Sciatic nerve (tissue), 2 donors: ENCODE data around the gene CD28. TPM values are rescaled to one million over a fixed set of nuclear protein-coding genes. Genes with fewer than 3 reads are reported as not detected.
A peak's percentile ranks its signal among the peaks of the same experiment; 100 is the strongest.
"Not testable (repeated sequence)": the region's sequence is repeated elsewhere in the genome, so short reads cannot be mapped to it uniquely, and the experiment has no call there.

Source experiments
- ATAC-seq: fragments of 200-7000 bp; cut with Tn5 transposase; one replicate; pipeline ENCODE4 v1.9.1; 2020; ENCODE audit warnings: mild to moderate bottlenecking, moderate library complexity
- DNase-seq: peaks from one replicate; pipeline ENCODE4 v3.0.0-alpha.2; 2020; ENCODE audit warnings: low spot score
- intact Hi-C: fragments of 100-400 bp; cut with DNase I; formaldehyde crosslinking; loops from one replicate; pipeline ENCODE4 v1.14.2; 2022
- total RNA-seq: library from RNA; stranded (reverse); fragmentation: NEBNext Ultra II Directional; extraction: Animal tissue kit (Norgen Biotek cat#: 25700); gene quantifications from one replicate; pipeline ENCODE4 v1.2.1, GENCODE V29; 2021
- donor health status: DM: no; HTN: no; CAD: no.
- donor health status: DM: no; HTN: no; CAD: no.

The CD28 gene
- total RNA-seq, 1 donor from 2014 or later, result 3.4 TPM

DNA sequence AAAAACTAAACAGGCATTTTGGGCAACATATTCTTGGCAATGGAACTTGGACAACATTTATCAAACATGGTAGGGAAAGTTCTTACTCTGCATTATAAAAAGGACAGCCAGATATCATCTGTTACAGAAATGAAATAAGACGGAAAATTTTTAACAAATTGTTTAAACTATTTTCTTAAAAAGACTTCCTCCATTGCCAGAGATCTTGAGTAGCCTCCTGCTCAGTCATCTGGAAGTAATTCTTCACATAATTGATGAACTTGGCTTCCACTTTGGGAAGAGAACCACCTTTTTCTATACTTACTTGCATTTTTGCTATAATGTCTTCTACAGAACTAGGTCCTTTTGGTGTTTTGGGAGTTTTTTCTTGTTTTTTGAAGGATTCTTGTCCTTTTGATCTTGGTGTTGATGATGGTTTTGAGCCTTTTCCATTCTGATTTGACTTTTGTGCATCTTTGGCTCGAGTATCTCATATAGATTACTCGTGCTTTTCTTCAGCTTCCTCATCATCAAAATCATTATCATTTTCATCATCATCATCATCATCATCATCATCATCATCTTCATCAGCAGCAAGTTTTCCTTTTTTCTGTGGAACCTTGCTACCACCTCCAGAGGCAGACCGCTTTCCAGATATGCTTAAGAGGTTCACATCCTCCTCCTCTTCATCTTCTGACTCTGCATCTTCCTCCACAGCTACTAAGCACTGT, 66.2 kb downstream of the CD28 start:
- intact Hi-C loops, result no loop called here
- ATAC-seq, result no peak
- no peak for DNase-seq

DNA sequence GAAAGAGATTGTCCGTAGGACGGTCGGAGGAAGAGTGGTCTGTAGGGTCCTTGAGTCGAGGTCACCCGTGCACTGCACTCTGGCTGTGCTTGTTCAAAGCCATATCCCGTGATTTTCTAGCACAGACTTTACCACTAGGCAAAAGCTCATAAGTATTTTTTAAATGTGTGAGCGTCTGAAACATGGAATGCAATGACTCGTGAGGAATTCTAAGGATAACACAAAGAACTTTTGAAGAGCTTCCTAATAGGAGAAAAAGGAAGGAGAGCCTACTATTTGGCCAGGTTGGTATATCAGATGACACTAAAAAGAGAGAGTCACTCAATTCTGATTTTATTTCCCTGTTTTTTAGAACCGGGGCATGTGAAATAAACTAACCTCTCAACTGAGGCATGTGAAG, 68.3 kb downstream of the CD28 start:
- DNase-seq, result no peak
- no peak for ATAC-seq
- intact Hi-C loops, result no loop called here

DNA sequence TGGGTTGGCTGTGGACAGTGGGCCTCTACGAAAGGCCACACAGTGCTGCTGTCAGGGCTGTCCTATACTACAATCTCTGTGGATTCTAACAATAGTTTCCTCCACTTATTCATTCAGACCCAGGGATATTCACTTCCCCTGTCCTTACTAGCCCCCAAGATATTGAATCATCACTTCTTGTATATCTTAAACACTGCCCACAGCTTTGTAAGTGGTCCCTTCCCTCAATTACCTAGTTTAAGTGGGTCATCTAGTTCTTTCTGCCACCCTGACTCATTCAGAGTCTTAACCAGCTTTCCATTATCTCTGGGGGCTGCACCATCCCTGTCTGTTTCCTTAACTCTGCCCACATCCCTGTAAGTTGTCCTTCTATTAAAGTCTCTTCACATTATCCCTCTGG, 69.2 kb downstream of the CD28 start:
- no peak for DNase-seq
- ATAC-seq, result no peak
- intact Hi-C loops, result no loop called here

DNA sequence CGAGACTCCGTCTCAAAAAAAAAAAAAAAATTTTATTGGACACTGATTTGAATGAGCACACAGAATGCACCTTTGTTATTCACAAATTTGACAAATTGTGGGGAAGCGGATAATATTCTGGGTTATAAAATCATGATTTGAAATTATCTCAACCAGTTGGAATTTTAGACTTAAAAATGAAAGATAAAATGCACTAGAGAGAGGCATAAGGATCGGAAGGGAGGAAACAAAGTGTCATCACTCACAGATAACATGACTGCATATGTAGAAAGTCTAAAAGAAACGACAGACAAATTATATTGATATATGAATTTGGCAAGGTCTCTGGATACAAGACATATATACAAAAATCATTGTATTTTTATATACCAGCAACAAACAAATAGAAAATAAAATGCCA, 70.6 kb downstream of the CD28 start:
- intact Hi-C loops, result no loop called here
- DNase-seq, result no peak
- no peak for ATAC-seq

DNA sequence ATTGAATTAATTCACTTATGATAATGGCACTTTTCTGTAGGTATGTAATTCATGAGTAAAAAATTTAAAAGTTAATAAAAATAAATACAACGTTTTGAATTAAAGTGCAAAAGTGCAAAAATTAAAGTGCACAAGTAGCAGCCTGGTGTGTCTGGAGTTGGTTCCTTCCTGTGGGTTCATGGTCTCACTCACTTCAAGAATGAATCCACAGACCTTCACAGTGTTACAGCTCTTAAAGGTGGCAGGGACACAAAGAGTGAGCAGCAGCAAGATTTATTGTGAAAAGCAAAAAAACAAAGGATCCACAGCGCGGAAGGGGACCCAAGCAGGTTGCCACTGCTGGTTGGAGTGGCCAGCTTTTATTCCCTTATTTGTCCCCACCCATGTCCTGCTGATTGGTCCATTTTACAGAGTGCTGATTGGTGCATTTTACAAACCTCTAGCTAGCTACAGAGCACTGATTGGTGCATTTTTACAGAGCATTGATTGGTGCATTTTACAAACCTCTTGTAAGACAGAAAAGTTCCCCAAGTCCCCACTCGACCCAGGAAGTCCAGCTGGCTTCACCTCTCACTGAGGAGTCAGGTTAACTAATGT, 73.1 kb downstream of the CD28 start:
- intact Hi-C loops, DNase-seq, ATAC-seq: not testable (repeated sequence)

DNA sequence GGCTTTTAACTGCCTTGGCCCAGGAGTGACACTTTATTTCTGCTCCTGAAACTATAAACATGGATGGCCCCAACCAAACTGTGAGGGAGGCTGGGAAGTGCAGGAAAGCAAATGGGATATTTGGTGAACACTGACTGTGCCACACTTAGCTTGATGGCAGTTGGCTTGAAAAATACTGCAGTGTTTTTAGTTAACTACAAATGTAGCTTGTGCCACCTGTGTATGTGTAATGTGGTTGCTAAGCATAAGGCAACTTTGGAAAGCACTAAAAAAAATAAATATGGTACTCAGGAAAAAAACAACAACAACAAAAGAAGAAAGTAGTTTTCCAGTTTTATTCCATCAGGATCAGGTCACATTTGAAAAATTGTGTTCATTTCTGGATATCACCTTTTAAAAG, 73.8 kb downstream of the CD28 start:
- no peak for DNase-seq
- intact Hi-C loops, result no loop called here
- no peak for ATAC-seq

DNA sequence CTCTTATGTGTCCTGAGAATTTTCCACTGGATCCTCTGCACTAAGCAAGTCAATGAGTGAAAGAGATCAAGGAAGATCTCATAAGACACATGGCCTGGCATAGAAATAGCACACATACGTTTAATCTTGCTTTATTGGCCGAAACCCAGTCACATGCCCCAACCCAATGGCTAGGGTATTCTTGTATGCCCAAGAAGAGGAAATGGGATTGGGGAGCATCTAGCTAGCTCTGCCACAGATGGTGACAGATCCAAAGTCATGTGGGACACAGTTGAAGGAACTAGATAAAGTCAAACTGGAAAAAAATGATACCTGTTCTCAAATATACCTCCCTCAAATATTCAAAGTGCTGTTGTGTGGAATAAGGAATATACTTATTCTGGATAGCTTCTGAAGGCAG, 74.7 kb downstream of the CD28 start:
- DNase-seq (no peak), ATAC-seq (no peak)
- intact Hi-C loops, result no loop called here

DNA sequence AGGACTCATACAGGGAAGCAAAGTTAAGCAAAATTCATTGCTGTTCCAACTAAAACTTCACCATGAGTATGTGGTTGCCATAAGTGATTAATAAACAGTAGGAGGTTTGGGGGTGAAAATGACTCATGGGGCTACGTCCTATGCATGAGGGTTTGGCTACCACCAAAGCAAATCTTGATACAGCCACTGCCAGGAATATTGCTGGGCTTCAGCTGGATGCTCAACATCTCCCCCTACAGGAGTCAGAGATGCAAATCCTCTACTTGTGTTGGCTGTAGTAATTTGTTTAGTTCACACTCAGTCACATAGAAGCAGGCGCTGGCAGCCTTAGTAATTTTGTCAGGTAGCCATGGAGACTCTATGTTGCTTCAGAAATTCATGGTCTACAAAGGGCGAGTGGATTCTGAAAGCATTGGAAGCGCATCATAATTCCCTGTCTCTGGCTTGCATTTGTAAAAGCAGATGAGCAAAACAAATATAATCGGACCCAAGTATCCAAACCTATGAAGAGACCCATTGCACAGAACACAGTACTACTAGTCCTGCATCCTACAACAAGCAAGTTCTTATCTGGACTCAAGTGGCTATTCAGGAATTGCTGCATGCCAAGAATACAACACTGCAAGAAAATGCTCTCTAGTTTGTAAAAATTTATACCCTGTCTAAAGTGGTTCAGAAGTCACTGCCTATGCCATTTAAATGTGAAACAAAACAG, 76.0 kb downstream of the CD28 start:
- intact Hi-C loops, result no loop called here
- DNase-seq, result no peak
- peak; percentile 47 for ATAC-seq

DNA sequence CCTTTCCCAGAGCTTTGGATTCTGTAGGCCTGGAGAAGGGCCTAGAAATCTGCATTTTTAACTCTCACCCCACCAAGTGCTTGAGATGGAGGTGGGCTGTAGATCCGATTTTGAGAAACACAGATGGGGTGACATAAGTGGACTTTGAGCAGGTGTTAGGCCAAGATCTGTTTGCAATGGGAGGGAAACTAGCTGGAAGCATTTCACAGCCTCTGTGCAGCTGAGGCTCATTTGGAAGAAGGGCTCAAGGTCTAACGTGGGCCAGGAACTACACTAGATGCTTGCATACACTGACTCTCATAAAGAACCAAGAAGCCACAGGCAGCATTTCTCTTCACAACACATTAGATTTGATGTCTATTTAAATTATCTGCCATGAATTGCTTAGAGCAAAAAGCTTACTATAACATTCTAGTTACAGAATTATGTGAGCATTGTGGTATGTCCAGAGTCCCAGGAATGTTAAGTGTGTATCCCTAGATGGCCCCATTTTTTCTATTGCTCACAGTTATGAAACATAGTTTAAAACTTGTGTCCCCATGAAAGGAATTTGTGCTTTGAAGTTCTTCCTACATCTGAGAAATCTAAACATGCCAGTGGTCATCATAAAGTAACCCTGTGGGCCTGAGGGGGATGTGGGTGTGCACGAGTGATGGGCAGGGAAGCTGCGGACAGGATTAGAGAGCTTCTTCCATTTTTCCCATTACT, 77.2 kb downstream of the CD28 start:
- DNase-seq, result no peak
- intact Hi-C loops, result no loop called here
- no peak for ATAC-seq

DNA sequence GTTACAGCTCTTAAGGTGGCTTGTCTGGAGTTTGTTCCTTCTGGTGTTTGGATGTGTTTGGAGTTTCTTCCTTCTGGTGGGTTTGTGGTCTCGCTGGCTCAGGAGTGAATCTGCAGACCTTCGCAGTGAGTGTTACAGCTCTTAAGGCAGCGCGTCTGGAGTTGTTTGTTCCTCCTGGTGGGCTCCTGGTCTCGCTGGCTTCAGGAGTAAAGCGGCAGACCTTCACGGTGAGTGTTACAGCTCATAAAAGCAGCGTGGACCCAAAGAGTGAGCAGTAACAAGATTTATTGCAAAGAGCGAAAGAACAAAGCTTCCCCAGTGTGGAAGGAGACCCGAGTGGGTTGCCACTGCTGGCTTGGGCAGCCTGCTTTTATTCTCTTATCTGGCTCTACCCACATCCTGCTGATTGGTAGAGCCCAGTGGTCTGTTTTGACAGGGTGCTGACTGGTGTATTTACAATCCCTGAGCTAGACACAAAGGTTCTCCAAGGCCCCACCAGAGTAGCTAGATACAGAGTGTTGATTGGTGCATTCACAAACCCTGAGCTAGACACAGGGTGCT, 78.4 kb downstream of the CD28 start:
- DNase-seq, ATAC-seq, intact Hi-C loops: not testable (repeated sequence)

DNA sequence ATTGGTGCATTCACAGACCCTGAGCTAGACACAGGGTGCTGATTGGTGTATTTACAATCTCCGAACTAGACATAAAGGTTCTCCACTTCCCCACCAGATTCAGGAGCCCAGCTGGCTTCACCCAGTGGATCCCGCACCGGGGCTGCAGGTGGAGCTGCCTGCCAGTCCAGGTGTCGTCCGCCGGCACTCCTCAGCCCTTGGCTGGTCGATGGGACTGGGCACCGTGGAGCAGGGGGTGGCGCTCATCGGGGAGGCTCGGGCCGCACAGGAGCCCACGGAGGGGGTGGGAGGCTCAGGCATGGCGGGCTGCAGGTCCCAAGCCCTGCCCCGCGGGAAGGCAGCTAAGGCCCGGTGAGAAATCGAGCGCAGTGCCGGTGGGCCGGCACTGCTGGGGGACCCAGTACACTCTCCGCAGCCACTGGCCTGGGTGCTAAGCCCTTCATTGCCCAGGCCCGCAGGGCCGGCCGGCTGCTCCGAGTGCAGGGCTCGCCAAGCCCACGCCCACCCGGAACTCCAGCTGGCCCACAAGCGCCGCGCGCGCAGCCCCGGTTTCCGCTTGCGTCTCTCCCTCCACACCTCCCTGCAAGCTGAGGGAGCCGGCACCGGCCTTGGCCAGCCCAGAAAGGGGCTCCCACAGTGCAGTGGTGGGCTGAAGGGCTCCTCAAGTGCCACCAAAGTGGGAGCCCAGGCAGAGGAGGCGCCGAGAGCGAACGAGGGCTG, 79.1 kb downstream of the CD28 start:
- ATAC-seq, DNase-seq, intact Hi-C loops: not testable (repeated sequence)

DNA sequence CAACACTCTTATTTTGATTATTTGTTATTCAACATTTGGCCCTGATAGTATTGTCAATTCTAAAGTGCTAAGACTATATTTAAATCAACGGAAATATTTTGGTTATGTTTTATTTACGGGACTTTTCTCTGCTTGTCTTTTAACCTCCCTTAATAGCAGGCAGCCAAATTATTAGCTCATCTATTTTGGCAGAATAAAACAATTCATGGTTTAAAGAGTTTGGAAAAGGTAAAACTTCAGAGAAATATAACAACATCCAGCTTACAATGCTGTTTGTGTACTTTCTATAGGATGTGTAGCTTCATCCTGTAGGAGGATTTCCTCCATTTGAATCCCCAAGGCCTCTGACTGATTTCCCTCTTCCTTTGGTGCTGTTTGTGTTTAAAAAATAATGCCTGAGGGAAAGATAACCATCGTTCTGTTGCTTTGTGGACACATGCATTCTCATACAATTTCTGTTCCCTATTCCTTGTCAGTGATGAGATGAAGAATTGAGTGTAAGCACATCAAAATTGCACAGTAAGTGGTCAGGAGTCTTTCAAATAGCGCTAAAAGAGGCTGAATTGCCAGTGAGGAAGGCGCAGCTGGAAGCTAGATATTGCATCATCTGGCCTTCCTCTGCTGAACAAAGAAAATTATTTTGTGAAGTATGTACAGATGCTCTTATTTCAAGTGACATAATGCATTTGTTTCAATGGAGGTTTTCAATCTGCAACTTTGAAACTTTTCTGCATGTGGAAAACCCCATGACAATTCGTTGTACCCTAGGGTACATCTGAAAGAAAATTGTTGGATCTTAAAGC, 80.3 kb downstream of the CD28 start:
- DNase-seq (no peak), ATAC-seq (peak; percentile 96)
- intact Hi-C loops, result no loop called here

DNA sequence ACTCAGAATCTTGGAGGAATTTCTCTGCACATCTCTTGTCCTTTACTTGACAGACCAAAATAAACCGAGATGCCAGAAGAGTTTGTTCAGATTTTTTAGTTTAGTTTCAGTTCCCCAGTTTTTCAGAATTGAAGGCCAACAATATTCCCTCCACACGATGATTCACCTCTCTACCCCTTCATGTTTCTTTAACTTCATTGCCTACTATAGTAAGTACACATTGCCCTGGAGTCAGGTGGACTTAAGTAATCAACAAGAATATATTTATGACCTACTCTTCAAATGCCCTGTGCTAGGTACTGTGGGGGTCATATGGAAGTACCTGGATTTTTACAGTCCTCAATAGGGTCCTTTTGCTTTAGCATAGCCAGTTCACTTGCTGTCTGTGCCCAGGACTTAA, 81.5 kb downstream of the CD28 start:
- DNase-seq, result no peak
- intact Hi-C loops, result no loop called here
- peak; percentile 20 for ATAC-seq

Other genes starting within 250 kb of the CD28 start
- gene RAPH1, start 171.3 kb upstream of the CD28 start, total RNA-seq, result 115 TPM
- gene CTLA4, start 161.1 kb downstream of the CD28 start, total RNA-seq, result 0.67 TPM
- not detected for gene ICOS, start 230.1 kb downstream of the CD28 start, total RNA-seq